ENCODE results near the gene KITLG.

KITLG gene

DNA sequence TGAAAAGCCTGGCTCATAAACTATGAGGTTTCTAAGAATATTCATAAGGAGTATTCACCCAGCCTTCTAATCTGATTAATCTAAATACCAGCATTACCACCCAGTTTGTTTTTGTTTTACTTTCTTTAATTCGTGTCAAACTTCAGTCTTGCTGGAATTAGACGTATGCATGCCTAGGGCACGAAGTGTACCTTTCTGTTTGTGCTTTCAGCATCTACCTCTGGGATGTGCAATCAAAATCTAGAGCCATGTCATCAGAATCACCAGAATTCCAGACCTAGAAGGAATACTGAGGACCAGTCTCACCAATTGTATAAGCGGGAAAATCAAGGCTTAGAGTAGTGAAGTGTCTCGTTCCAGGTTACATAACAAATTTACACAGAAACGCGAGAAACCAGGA is 57.3 kb downstream of the KITLG start:
- DNase-seq (ENCODE audit: low read depth), result no peak

DNA sequence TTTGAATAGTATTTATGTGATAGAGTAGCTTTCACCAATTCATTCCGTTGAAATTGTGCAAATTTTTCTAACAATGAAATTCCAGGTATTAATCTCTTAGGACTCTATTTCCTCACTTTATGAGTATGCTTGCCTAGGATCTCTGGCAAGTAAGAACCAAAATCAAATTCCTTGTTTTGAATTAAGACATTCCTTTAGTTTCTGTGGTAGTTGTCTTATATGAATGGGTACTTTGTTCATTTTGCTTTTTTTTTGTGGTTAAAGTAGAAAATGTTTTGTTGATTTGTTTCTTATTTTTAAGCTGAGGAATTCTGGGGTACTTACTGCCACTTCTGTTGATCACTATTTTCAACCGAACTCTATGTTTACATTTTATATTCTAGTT is 59.8 kb downstream of the KITLG start:
- no peak for DNase-seq (ENCODE audit: low read depth)
- TF ChIP-seq, protein P1, sequence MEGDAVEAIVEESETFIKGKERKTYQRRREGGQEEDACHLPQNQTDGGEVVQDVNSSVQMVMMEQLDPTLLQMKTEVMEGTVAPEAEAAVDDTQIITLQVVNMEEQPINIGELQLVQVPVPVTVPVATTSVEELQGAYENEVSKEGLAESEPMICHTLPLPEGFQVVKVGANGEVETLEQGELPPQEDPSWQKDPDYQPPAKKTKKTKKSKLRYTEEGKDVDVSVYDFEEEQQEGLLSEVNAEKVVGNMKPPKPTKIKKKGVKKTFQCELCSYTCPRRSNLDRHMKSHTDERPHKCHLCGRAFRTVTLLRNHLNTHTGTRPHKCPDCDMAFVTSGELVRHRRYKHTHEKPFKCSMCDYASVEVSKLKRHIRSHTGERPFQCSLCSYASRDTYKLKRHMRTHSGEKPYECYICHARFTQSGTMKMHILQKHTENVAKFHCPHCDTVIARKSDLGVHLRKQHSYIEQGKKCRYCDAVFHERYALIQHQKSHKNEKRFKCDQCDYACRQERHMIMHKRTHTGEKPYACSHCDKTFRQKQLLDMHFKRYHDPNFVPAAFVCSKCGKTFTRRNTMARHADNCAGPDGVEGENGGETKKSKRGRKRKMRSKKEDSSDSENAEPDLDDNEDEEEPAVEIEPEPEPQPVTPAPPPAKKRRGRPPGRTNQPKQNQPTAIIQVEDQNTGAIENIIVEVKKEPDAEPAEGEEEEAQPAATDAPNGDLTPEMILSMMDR (conservative IDR thresholded peaks at IDR 0.05; ENCODE audit: low read depth, low read length), result no peak
- no peak overlapping the region for H3K4me3 ChIP-seq (ENCODE audit: low read depth, low read length)

More for the DNA sequence above, 57.3 kb downstream of the KITLG start:
- no peak overlapping the region for H3K4me3 ChIP-seq (ENCODE audit: low read depth, low read length)
- TF ChIP-seq, protein P1 (conservative IDR thresholded peaks at IDR 0.05; ENCODE audit: low read depth, low read length), result no peak

DNA sequence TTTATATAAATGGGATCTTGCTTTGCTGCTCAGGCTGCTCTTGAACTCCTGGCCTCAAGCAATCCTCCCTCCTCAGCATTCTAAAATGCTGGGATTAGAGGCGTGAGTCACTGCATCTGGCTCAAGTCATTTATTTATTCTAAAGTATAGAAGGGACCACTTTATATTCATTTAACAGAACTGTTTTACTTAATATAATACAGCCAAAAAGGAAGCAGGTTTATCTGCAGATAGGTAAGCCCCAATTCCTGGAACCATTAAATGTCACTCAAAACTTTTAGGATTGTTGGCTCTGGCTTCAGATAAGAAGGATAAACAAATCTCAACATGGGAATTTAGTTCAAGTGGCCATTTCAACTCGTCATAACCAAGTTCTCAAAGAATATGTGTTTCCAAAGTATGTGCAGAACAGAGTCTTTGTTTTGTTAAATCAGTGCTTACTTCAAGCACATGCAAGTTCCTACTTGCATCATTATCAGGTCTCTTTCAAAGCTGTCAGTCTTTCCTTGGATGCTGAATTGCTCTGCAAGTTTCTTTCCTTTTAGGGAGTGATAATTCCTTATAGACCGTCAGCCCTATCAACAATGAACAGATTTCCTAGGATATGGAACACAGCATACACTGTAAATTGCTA is 60.4 kb downstream of the KITLG start:
- DNase-seq (ENCODE audit: low read depth), result no peak
- TF ChIP-seq, protein P1 (conservative IDR thresholded peaks at IDR 0.05; ENCODE audit: low read depth, low read length), result no peak
- H3K4me3 ChIP-seq (ENCODE audit: low read depth, low read length), result no peak overlapping the region

DNA sequence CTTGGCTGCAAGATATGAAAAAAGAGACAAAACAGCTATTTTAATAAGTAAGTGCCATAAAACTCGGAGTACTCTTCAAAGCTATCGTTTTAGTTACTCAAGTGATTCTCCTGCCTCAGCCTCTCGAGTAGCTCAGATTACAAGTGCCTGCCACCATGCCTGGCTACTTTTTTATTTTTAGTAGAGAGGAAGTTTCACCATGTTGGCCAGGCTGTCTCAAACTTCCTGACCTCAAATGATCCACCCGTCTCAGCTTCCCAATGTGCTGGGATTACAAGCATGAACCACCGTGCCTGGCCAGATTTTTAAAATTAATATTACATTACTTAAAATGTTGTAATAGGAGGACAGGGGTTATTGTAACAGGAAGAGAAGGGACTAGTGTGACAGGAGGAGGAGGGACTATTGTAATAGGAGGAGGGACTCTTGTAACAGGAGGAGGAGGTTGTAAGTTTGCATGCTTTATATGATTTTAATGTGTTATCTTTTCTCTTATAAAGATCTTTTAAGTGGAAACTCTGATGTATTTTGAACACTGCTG is 61.3 kb downstream of the KITLG start:
- H3K4me3 ChIP-seq (ENCODE audit: low read depth, low read length), result no peak overlapping the region
- TF ChIP-seq, protein P1 (conservative IDR thresholded peaks at IDR 0.05; ENCODE audit: low read depth, low read length), result no peak
- DNase-seq (ENCODE audit: low read depth), result no peak

DNA sequence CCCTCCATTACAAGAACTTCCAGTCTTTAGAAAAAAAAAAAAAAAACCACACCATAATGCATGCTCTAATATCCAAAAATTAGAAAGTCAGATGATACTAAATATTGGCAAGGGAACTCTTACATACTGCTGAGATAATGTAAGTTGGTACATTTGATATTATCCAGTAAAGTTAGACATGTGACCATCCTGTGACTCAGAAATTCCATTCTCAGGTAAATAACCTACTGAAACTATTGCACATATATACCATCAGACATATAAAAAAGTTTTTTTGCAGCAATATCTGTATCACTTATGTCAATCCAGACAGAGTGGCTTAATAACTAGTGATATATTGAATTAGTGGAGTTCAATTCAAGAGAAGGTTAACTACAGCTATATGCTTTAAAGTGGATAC is 63.5 kb downstream of the KITLG start:
- no peak overlapping the region for H3K4me3 ChIP-seq (ENCODE audit: low read depth, low read length)
- DNase-seq (ENCODE audit: low read depth), result no peak
- TF ChIP-seq, protein P1 (conservative IDR thresholded peaks at IDR 0.05; ENCODE audit: low read depth, low read length), result no peak

DNA sequence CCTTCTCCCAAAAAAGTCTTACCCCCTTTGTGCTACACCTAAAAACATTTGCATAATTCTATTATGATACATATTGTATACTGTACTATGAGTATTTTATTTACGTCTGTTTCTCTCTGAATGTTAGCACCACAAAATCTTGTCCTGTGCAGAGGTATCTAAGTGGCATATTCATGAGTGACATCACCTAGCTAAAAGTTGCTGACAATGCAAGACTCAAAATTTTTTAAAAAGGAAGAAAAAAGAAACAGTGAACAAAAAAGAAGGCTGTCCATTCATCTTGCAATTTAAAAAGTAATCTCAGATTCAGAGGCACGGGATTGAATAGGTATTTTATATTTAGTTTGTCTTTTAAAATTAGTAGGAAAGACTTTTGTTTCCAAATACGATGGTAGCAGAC is 69.4 kb downstream of the KITLG start:
- TF ChIP-seq, protein P1 (conservative IDR thresholded peaks at IDR 0.05; ENCODE audit: low read depth, low read length), result no peak
- no peak overlapping the region for H3K4me3 ChIP-seq (ENCODE audit: low read depth, low read length)
- DNase-seq (ENCODE audit: low read depth), result no peak

DNA sequence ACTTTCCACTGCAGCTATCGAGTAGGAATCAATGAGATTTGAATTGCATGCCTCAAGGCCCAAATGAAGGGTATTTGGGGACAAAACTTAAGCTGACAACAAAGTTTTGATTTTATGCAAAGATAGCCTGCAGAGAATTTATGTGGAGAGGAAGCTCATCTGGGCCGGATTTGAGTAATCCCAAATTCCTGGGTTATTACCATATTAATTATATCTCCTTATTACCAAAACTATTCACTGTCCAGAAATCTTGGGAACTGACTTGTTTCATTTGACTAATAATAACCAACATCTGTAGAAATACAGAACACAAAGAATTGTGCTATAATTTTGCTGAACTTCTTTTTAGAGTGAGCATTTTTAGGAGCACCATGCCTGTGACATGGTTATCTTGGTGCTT is 70.4 kb downstream of the KITLG start:
- no peak for DNase-seq (ENCODE audit: low read depth)

More for the DNA sequence above, 70.4 kb downstream of the KITLG start:
- no peak overlapping the region for H3K4me3 ChIP-seq (ENCODE audit: low read depth, low read length)
- TF ChIP-seq, protein P1 (conservative IDR thresholded peaks at IDR 0.05; ENCODE audit: low read depth, low read length), result no peak
